Cardiac muscle cell (in vitro differentiated cells and primary cell): ENCODE data around the gene ASB16. TPM values are rescaled to one million over a fixed set of nuclear protein-coding genes. Genes with fewer than 3 reads are reported as not detected.

Experiments used
- DNase-seq, 2 donors: peaks; one replicate each; pipeline versions ENCODE4 v3.0.0 to v3.0.0-alpha.2; 2010 to 2017; ENCODE audit warnings: low read depth in 1 of 2, low spot score in 1 of 2
- H3K27ac ChIP-seq: fragments of 200-600 bp; sonication (generic); 2 replicates; pipeline ENCODE4 v1.5.1; 2016
- H3K27me3 ChIP-seq: fragments of 200-600 bp; sonication (generic); 2 replicates; pipeline ENCODE4 v1.6.0; 2016; ENCODE audit warnings: control low read depth
- H3K36me3 ChIP-seq: fragments of 200-600 bp; sonication (generic); 2 replicates; pipeline ENCODE4 v1.5.1; 2016; ENCODE audit warnings: control low read depth
- H3K4me1 ChIP-seq: fragments of 200-600 bp; sonication (generic); 2 replicates; pipeline ENCODE4 v1.8.1; 2017; ENCODE audit warnings: low read depth, mild to moderate bottlenecking, mixed run types
- H3K4me3 ChIP-seq: fragments of 200-600 bp; sonication (generic); 2 replicates; pipeline ENCODE4 v1.5.1; 2016; ENCODE audit warnings: mild to moderate bottlenecking
- H3K9me3 ChIP-seq: fragments of 200-600 bp; sonication (generic); 2 replicates; pipeline ENCODE4 v1.5.1; 2017; ENCODE audit warnings: low read depth, mild to moderate bottlenecking, control low read depth
- polyA plus RNA-seq: library from polyadenylated mRNA; unstranded; fragments of >200 nt; fragmentation: Nextera tagmentation; extraction: Ambion mirVana; gene quantifications from 2 replicates; pipeline ENCODE4 v1.2.1, GENCODE V29; 2016
- total RNA-seq: library from RNA; depleted of rRNA; stranded (reverse); fragments of >200 nt; gene quantifications from 2 replicates; pipeline ENCODE4 v1.2.3, GENCODE V29; 2016
- TF ChIP-seq, protein P1 (sequence below): IDR thresholded peaks from 2 replicates; pipeline ENCODE4 v1.5.1; 2012; ENCODE audit warnings: low read depth, mild to moderate bottlenecking, low read length

The ASB16 gene
- total and polyA plus RNA-seq, 2 experiments from 2014 or later: 5.5 to 6.4 TPM

DNA sequence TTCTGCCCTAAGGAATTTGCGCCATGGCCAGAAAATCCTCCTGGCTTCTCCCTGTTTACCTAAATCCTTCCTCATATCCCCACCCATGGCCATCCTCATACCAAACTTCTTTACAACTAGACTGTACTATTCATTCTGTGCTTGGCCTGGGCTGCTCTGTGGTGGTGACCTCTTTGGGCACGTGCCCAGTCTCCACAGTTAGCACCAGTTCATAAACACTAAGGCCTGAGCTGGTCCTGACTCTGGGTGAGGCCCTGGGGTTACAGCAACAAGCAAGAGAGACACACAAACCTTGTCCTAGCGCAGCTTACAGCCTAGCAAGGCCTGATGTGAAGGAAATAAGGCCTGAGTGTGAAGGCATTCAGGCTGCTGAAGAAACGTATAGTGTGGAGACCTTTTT lies 32.3 kb downstream of the ASB16 start:
- H3K27me3 ChIP-seq: no peaks in the 10 kb centered on the region
- TF ChIP-seq, protein P1, sequence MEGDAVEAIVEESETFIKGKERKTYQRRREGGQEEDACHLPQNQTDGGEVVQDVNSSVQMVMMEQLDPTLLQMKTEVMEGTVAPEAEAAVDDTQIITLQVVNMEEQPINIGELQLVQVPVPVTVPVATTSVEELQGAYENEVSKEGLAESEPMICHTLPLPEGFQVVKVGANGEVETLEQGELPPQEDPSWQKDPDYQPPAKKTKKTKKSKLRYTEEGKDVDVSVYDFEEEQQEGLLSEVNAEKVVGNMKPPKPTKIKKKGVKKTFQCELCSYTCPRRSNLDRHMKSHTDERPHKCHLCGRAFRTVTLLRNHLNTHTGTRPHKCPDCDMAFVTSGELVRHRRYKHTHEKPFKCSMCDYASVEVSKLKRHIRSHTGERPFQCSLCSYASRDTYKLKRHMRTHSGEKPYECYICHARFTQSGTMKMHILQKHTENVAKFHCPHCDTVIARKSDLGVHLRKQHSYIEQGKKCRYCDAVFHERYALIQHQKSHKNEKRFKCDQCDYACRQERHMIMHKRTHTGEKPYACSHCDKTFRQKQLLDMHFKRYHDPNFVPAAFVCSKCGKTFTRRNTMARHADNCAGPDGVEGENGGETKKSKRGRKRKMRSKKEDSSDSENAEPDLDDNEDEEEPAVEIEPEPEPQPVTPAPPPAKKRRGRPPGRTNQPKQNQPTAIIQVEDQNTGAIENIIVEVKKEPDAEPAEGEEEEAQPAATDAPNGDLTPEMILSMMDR: no peak
- peaks cover 5% of the 10 kb centered on the region for H3K4me1 ChIP-seq
- DNase-seq: no peak
- H3K27ac ChIP-seq: peak overlapping the region; percentile 35
- H3K4me3 ChIP-seq: no peak overlapping the region
- H3K36me3 ChIP-seq: peaks cover 5% of the 10 kb centered on the region
- no peaks in the 10 kb centered on the region for H3K9me3 ChIP-seq

DNA sequence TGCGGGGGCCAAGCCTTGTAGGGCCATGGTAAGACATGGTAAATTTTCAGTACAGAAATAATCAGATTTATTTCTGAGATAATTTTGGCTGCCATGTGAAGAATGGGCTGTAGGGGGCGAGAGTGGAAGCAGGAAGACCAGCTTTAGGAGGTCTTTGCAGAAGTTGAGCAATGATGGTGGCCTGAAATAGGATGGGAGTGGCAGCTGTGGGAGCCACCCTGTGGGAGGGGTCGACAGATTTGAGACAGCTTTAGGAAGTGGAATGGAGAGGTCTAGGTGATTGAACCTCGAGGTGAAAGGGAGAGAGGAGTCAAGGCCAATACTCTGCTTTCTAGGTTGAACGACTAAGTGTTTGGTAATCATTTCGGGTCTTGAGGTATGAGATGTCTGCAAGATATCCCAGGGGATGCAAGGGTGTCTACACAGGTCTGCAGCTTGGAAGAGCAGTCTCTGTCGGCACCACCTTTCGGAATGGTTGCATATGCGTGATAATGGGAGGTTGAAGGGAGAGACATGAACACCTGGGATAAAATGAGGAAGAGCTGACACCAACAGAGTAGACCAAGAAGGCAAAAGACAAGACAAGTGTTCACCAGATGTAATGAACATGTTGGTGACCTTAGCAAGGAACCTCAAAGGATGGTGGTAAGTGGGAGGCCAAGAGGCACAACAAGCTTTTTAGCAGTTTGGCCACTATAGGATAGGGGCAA lies 33.4 kb downstream of the ASB16 start:
- TF ChIP-seq, protein P1: peak; percentile 78
- Histone ChIP-seq H3K9me3 (no peaks in the 10 kb centered on the region), H3K27me3 (no peaks in the 10 kb centered on the region), H3K36me3 (peaks cover 14% of the 10 kb centered on the region), H3K27ac (no peak overlapping the region), H3K4me3 (no peak overlapping the region), H3K4me1 (no peaks in the 10 kb centered on the region)
- DNase-seq: peak; percentile 62 to 75

DNA sequence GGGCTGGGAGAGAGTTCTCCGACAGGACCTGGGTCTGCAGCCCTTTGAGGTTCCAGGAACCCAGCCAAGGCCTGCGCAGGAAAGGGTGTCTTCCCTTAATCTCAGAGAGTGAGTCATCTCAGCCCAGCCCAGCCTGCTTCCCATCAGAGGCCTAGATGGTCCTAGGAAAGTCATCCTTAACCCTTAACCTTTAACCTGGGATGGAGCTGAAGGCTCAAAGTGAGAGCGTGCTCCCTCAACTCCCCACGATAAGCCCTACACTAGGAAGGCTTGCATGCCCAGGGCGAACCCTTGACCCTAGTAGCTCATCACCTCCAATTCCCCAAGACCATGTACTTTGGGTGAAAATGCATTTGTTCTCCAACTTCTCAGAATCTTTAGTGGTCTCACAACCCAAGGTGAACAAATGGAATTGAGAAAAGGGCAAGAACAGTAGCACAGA lies 34.0 kb downstream of the ASB16 start:
- TF ChIP-seq, protein P1: no peak
- Histone ChIP-seq H3K4me3 (no peak overlapping the region), H3K27me3 (no peaks in the 10 kb centered on the region), H3K27ac (no peak overlapping the region), H3K36me3 (peaks cover 19% of the 10 kb centered on the region), H3K9me3 (no peaks in the 10 kb centered on the region), H3K4me1 (no peaks in the 10 kb centered on the region)
- peak in 1 of 2 donors; percentile 61 for DNase-seq

DNA sequence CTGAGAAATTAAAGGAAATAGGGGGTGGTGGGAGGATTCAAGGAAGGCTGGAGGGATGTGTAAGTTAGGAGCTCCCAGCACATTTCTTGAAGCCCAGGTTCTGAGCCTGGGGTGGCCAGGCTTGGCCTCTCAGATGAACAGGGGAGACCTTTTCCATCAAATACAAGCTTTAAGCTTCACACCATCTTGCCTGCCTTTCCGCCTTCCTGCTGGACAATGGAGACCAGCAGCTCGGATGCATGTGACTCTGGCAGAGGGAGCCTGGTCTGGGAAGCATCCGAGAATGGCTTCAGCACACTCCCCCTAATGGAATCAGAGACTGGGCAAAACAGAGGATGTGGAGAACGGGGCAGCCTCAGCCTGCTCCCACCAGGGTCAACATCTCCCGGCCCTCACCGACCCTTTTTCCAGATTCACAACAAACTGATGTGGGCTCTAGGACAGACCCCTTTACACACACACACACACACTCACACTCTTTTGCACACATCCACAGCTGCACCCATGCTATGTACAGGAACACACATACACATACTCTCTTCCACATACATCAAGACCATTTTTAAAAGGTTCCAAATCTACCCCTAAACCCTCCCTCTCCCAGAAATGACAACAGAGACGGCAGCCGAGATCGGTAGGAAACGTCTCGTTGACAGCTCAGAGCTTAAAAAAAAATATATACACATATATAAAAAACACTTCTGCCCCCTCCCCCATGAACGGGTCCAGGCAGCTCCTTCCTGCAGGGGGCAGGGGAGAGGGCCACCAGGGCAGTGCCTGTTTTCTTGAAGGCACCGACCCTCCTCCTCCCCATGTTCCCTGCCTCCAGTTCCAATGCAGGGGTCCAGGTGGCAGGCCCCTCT lies 35.7 kb downstream of the ASB16 start:
- DNase-seq: no peak
- H3K9me3 ChIP-seq: no peaks in the 10 kb centered on the region
- TF ChIP-seq, protein P1: no peak
- H3K27ac ChIP-seq: peak overlapping the region; percentile 48
- no peaks in the 10 kb centered on the region for H3K27me3 ChIP-seq
- no peak overlapping the region for H3K4me3 ChIP-seq
- H3K36me3 ChIP-seq: peaks cover 19% of the 10 kb centered on the region
- H3K4me1 ChIP-seq: no peaks in the 10 kb centered on the region

DNA sequence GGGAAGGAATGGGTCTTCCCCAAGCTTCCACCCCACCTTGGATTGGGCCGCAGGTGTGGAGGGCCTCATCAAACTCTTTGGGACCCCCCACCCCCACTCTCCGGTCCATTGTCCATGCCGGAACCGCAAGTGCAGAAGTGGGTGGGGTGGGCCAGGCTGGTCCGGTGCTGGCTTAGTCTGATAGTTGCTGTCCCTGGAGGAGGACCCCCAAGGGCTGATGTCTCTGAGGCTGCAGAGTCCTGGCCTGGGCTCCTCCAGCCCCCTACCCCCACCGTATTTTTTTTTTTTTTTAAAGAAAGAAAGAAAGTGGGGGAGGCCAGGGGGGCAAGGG lies 36.3 kb downstream of the ASB16 start:
- Histone ChIP-seq H3K9me3 (no peaks in the 10 kb centered on the region), H3K27ac (no peak overlapping the region), H3K4me1 (no peaks in the 10 kb centered on the region), H3K4me3 (no peak overlapping the region), H3K36me3 (peaks cover 19% of the 10 kb centered on the region), H3K27me3 (no peaks in the 10 kb centered on the region)
- DNase-seq: no peak
- TF ChIP-seq, protein P1: no peak
